OCI-M1 (cell line): Measurements from ENCODE around the gene DNAJB14.
A peak's percentile ranks its signal among the peaks of the same experiment; 100 is the strongest.
"Not testable (repeated sequence)": the region's sequence is repeated elsewhere in the genome, so short reads cannot be mapped to it uniquely, and the experiment has no call there.

Source experiments
- DNase-seq: peaks from one replicate; lab custom pipeline; 2025; lab: John Stamatoyannopoulos, UW

DNAJB14 gene

GRCh38 chr4:99946356-99947189 lies at the start of gene DNAJB14:
DNAJB14 (minus strand) TSS chr4:99946618; CDS start chr4:99946571, 47 bp downstream.
- peak; percentile 87 for DNase-seq

DNA sequence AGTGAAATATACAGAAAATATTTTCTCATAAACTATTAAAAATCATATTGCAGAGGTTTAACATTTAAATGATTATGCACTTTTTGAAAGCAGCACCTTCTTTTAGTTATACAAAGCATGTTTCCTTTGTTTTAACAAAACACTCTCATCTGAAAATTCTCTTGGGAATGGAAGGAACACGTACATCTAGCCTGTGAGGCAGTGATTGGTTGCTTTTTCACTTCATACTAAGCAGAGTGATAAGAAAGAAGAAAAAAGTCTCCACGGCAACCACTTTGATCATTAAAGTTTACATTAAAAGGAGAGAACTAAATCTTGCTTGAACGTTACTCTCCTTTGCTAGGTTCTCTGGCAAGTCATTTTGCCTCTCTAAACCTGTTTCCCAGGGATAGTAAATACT lies 45.3 kb upstream of the DNAJB14 start:
- no peak for DNase-seq

DNA sequence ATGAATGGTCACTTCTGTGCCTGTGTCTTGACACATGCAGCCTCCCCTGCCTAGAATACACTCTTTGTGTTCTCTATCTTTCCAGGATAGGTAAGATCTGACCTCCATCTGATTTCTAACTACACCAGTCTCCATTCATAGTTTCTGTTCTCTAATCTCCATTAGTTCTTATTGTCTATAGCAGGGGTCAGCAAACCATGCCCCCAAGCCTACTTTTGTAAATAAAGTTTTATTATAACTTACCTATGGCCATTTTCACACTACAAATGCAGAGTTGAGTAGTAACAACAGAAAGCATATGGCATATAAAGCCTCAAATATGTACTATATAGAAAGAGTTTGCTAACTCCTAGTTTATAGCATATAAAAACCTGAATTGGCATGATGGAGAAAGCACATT lies 41.3 kb upstream of the DNAJB14 start:
- DNase-seq = no peak

- no peak for DNase-seq
These were observed 40.4 kb upstream of the DNAJB14 start for GRCh38 chr4:99986792-99987191.

DNA sequence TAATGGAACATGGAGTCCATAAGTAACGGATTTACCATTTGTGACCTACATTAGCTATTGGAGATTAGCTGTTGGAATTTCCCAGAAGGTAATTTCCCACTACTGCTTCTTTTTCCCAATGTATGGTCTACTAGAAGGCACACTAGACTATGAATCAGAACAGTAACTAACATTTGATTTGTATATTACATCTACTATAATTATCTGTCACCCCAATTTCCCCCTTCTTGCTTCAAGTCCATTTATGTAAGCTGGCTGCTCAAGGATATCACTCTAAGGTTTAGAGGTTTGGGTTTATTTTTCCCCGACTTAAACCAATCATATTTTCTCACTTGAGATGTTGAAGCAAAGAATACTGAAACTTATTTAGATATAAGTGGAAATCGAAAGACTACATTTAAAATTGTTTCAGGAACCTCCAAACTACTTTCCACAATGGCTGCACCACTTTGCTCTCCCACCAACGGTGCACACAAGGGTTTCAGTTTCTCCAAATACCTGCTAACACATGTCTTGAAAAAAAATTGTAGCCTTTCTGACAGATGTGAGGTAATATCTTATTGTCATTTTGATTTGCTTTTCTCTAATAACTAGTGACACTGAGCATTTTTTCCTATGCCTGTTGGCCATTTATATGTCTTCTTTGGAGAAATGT lies 37.0 kb upstream of the DNAJB14 start:
- DNase-seq = no peak

DNA sequence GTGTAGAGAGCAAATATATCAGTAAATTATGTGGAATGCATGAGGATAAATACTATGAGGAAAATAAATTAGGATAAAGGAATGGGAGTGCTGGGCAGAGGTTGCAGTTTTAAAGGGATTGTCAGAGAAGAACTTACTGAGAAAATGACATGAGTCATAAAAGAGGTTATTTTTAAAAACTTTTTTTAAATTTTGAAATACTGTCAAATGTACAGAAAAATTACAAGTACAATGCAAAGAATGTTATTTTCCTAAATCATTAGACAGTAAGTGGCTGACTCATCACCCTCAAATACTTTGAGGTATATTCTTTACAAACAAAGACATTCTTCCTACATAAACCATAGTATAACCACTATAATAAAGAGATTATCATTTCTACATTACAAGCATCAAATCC lies 33.5 kb upstream of the DNAJB14 start:
- no peak for DNase-seq

DNA sequence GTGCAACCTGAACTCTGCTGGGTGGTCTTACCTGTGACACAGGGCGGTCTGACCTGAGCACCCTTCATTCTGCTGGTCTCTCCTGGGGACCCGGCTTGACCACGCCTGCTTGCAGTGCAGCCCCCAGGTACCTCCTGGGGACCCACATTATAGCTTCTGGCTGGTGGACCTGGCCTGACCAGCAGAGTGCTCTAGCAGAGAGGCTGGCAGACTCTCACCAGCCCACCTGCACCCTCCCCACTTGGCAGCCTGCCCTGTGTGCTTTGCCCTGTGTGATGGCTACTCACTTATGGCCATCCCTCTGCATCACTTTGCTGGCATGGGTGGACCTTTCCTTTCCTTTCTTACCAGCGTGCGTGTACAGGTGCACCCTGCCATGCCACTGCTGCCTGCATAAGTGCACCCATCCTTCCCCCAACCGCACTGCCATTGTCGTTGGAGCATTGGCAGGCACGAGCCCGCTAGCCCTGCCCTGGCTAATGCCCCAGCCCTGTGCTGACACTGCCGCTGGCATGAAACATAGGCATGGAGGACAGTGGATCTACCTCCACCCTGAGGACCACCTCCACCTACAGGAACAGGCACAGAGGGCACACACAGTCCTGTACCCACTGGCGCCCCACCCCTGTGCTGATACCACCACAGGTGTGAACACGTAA lies 25.2 kb upstream of the DNAJB14 start:
- DNase-seq = no peak

DNA sequence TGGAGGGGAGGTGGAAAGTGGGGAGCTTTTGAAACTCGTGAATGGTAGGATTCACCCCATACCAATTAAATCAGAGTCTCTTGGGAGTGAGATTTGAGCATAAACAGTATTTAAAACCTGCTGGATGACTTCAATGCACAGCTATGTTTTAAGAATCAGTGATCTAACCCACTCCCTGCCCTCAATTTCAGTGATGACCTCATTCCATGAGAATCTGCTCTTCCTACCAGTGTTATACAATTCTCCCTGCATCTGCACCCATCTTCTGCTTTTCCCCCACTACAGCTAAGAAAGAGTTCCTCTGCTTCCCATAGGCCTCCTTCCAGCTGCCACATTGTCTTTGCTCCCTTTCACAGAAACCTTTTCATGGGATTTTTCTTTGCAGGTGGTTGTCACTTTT lies 21.9 kb upstream of the DNAJB14 start:
- no peak for DNase-seq

DNA sequence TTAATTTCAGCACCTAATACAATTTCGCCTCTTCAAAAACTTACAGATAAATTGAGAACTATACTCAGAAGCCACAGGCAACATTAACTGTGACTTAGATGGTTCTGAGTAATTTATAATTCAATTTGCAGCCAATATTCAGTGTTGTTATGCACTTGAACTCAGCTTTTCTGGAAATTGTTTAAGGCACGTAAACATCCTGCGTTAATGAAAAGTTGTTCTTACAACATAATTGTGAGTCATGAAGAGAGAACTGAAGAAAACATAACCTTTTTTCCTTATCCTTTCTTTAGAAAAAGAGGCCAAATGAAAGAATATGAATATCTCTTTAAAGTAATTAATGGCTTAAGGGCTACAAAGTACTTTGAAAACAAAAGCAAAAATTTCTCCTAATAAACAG lies 20.3 kb upstream of the DNAJB14 start:
- DNase-seq = no peak

- no peak for DNase-seq
These were observed 19.4 kb upstream of the DNAJB14 start for GRCh38 chr4:99965674-99966350.

DNA sequence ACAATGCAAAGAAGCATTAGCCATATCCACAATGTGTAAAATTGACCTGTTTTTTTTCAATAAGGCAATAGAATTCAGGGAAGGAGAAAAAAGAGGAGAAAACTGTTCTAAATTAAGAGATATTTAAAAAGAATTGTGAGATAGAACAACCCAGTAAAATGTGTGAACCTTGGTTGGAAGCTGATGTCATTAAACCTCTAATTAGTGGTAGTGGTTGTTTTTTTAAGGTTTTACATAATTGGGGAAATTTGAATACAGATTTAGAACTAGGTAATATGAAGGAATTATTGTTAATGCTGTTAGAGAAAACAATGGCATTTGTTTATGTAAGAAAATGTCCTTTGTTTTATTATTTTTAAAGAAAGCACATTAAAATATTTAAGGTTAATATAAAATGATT lies 18.8 kb upstream of the DNAJB14 start:
- DNase-seq = no peak

GRCh38 chr4:99961711-99962110 lies 15.3 kb upstream of the DNAJB14 start:
- no peak for DNase-seq

DNA sequence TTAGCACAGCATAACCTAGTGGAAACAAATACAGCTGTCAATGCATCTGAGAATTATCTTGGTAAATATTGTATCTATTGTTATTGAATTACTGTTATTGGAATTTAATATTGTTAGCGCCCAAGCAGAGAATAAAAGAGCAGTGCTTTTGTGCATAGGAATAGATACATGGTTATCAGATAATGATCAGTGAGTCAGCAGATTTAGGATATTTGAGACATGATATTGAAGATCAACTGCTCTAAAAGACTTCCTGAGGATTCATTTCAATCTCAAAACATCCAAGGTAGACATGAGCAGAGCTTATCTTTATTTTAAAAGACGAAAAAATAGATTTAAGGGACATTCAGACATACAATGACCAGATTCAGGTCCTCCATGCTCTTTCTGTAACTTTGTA lies 14.2 kb upstream of the DNAJB14 start:
- no peak for DNase-seq

DNA sequence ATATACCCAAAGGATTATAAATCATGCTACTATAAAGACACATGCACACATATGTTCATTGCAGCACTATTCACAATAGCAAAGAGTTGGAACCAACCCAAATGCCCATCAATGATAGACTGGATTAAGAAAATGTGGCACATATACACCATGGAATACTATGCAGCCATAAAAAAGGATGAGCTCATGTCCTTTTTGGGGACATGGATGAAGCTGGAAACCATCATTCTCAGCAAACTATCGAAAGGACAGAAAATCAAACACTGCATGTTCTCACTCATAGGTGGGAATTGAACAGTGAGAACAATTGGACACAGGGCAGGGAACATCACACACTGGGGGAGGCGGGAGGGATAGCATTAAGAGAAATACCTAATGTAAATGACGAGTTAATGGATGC lies 11.8 kb upstream of the DNAJB14 start:
- DNase-seq = not testable (repeated sequence)

DNA sequence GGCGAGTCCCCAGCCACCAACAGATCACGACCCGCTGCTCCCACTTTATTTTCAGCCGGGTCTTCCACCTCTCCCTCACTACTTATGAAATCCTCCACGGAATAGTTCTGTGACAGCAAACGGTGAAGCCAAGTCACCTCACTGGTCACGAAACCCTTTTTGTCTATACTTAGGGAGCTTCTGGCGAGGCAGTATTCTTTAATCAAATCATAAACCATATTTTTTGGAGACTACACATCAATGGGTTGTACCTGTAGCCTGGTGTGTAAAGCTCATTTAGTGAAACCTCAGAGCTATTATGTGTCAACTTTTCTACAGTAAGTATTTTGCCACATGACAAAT lies 4.5 kb upstream of the DNAJB14 start:
- no peak for DNase-seq

GRCh38 chr4:99949999-99950912 lies 3.8 kb upstream of the DNAJB14 start, which contains the start of gene H2AZ1:
H2AZ1 (minus strand) TSS chr4:99950275; CDS start chr4:99950170, 105 bp downstream.
- peak; percentile 99 for DNase-seq

GRCh38 chr4:99949034-99949998 lies 2.9 kb upstream of the DNAJB14 start:
- peak; percentile 96 for DNase-seq

DNA sequence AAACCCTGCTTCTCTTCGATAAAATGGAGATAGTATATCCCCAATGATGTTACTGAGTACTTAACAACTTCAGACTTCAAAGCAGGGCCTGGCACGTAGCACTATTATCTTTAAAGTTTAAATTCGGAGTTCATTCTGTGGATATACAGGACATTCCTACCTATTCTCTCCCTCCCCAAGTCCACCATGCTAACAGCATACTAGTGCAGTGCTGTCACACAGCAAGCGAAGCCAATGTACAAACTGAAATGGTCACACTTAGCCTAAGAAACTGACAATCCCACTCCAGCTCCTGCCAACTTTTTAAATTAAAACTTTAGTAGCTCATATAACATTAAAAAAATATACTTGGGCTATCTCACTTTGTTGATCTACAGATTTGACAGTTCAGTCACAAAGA lies 1.2 kb upstream of the DNAJB14 start:
- DNase-seq = no peak

- DNase-seq = peak; percentile 62
These were observed 766 bp upstream of the DNAJB14 start for GRCh38 chr4:99947190-99947578.

DNA sequence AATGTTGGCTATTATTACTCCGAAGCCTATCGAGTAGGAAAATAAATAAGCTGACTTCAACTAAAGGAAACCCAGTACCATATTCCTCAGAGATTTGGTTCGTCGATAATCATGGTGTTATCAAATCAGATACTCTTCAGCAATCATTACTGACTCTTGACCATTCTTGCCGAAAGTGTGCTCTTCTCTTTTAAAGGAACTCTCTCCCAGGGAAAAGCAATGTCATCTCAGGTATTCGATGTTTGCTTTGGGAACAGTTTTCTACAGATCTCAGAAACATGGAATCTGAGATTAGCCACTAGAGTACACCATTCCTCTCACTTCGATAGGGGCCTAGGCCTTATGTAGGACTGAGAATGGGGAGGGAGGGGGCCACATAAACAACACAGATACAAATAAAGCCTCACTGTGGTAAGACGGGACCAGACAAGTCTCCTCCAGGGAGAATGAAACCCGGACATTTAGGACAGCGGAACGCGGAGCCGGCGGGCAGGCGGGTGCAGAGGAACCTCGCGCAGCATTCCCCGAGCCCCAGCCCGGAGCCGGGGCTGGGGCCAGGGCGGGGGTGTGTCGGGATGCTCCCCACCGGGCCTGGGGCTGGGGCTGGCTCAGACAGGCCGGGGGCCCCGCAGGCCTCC lies 581 bp downstream of the DNAJB14 start:
- peak; percentile 62 for DNase-seq
